Measurements from ENCODE around the gene PRLHR.

GRCh38 chr10:118569882-118570252 is 25.6 kb downstream of the PRLHR start:
- TF ChIP-seq CTCF (IDR thresholded peaks at IDR 0.05 in 4 of 5, conservative IDR thresholded peaks at IDR 0.05 in 1 of 5), result no peak
- TF ChIP-seq POLR2A (IDR thresholded peaks at IDR 0.05), result no peak
